Measurements from ENCODE around the gene ILK.

Gene ILK

DNA sequence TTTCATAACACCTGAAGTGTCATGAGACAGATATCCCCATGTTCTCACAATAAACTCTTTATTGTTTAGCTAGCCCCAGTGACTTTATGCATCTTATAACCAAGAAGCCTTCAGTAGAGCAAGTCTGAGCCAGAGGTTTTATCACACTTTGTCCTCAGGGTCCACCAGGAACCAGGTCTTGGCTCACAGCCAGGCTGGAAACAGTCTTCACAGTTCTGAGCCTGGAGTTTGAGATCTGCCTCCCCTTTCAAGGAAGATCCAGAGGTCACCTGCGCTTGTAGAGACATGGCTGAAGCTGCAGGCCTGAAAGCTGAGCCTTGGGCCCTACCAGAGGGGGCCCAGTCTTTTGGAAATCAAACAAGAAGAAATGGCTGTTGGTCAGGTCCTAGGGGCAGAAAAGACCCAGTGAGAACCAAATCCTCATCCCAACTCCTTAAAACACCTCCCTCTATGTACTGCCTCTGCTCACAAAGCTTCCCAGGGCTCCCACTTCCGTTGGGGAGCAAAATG is 3.6 kb upstream of the ILK start:
- Histone ChIP-seq H4K20me1 (ENCODE audit: insufficient read depth, low read length) (no peaks in the 10 kb centered on the region), H2AFZ (ENCODE audit: low read length) (no peak overlapping the region), H3K4me1 (ENCODE audit: insufficient read depth, low read length, severe bottlenecking) (peaks cover 21% of the 10 kb centered on the region), H3K9me3 (ENCODE audit: low read length) (no peaks in the 10 kb centered on the region), H3K9me2 (ENCODE audit: low read depth, low read length) (no peaks in the 10 kb centered on the region), H3K4me3 (ENCODE audit: low read depth, low read length, poor library complexity, severe bottlenecking) (no peak overlapping the region), H3K4me2 (ENCODE audit: low read length) (no peak overlapping the region), H3K27ac (ENCODE audit: low read depth, low read length, poor library complexity, severe bottlenecking) (no peak overlapping the region), H3K36me3 (ENCODE audit: insufficient read depth, low read length) (peaks cover 67% of the 10 kb centered on the region), H3K79me2 (ENCODE audit: insufficient read depth, low read length) (peaks cover 19% of the 10 kb centered on the region), H3F3A (ENCODE audit: insufficient read depth, low read length) (no peaks in the 10 kb centered on the region), H3K27me3 (ENCODE audit: insufficient read depth, low read length) (no peaks in the 10 kb centered on the region), H3K9ac (ENCODE audit: low read length) (no peak overlapping the region)
- TF ChIP-seq EZH2 (IDR thresholded peaks at IDR 0.05; ENCODE audit: borderline replicate concordance, low read length), result no peak
- TF ChIP-seq, protein P1, sequence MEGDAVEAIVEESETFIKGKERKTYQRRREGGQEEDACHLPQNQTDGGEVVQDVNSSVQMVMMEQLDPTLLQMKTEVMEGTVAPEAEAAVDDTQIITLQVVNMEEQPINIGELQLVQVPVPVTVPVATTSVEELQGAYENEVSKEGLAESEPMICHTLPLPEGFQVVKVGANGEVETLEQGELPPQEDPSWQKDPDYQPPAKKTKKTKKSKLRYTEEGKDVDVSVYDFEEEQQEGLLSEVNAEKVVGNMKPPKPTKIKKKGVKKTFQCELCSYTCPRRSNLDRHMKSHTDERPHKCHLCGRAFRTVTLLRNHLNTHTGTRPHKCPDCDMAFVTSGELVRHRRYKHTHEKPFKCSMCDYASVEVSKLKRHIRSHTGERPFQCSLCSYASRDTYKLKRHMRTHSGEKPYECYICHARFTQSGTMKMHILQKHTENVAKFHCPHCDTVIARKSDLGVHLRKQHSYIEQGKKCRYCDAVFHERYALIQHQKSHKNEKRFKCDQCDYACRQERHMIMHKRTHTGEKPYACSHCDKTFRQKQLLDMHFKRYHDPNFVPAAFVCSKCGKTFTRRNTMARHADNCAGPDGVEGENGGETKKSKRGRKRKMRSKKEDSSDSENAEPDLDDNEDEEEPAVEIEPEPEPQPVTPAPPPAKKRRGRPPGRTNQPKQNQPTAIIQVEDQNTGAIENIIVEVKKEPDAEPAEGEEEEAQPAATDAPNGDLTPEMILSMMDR (IDR thresholded peaks at IDR 0.05; ENCODE audit: low read length), result no peak

DNA sequence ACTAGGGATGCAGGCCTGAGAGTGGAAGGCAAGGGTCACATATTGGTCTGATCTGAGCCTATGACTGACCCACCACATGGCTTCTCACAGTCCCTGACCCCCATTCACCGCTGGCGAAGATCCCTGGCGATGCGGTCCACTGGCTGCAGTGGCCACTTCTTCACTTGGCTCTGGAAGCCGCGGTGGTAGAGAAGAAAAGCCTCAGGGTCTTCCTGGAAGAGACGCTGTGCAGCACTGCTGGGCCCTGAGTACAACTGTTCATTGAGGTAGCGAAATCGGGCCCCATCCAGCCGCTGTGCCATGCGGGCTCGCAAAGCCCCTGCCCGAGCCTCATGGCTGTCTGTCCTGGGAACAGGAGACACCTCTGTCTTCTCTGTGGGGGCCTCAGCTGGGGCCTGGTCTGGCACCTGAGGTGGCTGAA is 2.5 kb upstream of the ILK start:
- no peaks in the 10 kb centered on the region for H3F3A ChIP-seq (ENCODE audit: insufficient read depth, low read length)
- H3K27me3 ChIP-seq (ENCODE audit: insufficient read depth, low read length), result no peaks in the 10 kb centered on the region
- peaks cover 19% of the 10 kb centered on the region for H3K79me2 ChIP-seq (ENCODE audit: insufficient read depth, low read length)
- no peaks in the 10 kb centered on the region for H3K9me2 ChIP-seq (ENCODE audit: low read depth, low read length)
- no peak overlapping the region for H3K4me2 ChIP-seq (ENCODE audit: low read length)
- no peak for TF ChIP-seq EZH2 (IDR thresholded peaks at IDR 0.05; ENCODE audit: borderline replicate concordance, low read length)
- TF ChIP-seq, protein P1 (IDR thresholded peaks at IDR 0.05; ENCODE audit: low read length), result no peak
- H3K27ac ChIP-seq (ENCODE audit: low read depth, low read length, poor library complexity, severe bottlenecking), result no peak overlapping the region
- H3K9me3 ChIP-seq (ENCODE audit: low read length), result no peaks in the 10 kb centered on the region
- peaks cover 32% of the 10 kb centered on the region for H3K4me1 ChIP-seq (ENCODE audit: insufficient read depth, low read length, severe bottlenecking)
- H2AFZ ChIP-seq (ENCODE audit: low read length), result no peak overlapping the region
- H3K4me3 ChIP-seq (ENCODE audit: low read depth, low read length, poor library complexity, severe bottlenecking), result no peak overlapping the region
- no peaks in the 10 kb centered on the region for H4K20me1 ChIP-seq (ENCODE audit: insufficient read depth, low read length)
- H3K9ac ChIP-seq (ENCODE audit: low read length), result no peak overlapping the region
- peaks cover 56% of the 10 kb centered on the region for H3K36me3 ChIP-seq (ENCODE audit: insufficient read depth, low read length)

DNA sequence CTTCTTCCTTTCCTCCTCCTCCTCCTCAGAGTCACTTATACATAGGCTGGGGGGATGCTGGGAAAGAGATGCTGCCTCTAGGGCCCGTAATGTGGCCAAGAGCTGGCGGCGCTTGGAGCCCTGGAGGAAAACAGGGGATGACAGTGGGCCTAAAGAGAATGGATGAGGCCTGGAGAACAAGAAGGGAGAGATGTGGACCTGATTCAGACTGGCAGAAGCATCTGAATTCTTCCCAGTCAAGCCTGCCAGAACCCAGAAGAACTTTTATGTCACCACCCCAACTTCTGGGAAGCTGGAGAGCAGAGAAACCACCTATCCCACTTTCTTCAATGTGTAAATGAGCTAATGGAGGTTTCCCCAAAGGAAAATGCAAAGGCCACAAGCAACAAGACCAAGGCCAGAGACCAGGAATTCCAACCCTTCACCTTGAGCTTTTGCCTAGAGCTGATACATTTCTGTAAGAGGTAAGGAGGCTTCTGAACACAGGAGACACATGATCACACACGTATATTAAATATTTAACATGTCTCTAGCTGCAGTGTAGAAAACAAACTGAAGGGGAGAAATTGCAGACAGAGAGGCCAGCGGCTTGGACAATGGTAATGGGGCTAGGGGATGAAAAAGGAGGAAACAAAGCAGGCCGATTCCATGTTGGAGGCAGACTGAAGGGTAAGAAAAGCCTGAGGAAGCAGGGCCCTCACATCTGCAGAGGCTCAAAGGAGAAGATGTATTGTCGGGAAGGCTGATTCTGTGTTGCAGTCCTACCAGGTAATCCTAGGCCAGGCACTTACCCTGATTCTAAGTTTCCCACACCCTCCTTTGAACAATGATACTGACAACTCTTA is 1.3 kb upstream of the ILK start:
- Histone ChIP-seq H4K20me1 (ENCODE audit: insufficient read depth, low read length) (no peaks in the 10 kb centered on the region), H3K9me2 (ENCODE audit: low read depth, low read length) (no peaks in the 10 kb centered on the region), H3K27me3 (ENCODE audit: insufficient read depth, low read length) (no peaks in the 10 kb centered on the region), H3K9me3 (ENCODE audit: low read length) (no peaks in the 10 kb centered on the region), H3K36me3 (ENCODE audit: insufficient read depth, low read length) (peaks cover 43% of the 10 kb centered on the region), H3K4me2 (ENCODE audit: low read length) (peak overlapping the region; percentile 90), H2AFZ (ENCODE audit: low read length) (no peak overlapping the region), H3K4me1 (ENCODE audit: insufficient read depth, low read length, severe bottlenecking) (peaks cover 45% of the 10 kb centered on the region), H3F3A (ENCODE audit: insufficient read depth, low read length) (peaks cover 1% of the 10 kb centered on the region; the same call in 1 of the 2 replicates), H3K4me3 (ENCODE audit: low read depth, low read length, poor library complexity, severe bottlenecking) (peak overlapping the region; percentile 71), H3K9ac (ENCODE audit: low read length) (peak overlapping the region; percentile 93), H3K79me2 (ENCODE audit: insufficient read depth, low read length) (peaks cover 19% of the 10 kb centered on the region), H3K27ac (ENCODE audit: low read depth, low read length, poor library complexity, severe bottlenecking) (no peak overlapping the region)
- TF ChIP-seq EZH2 (IDR thresholded peaks at IDR 0.05; ENCODE audit: borderline replicate concordance, low read length), result no peak
- TF ChIP-seq, protein P1 (IDR thresholded peaks at IDR 0.05; ENCODE audit: low read length), result no peak
